CD4-positive, alpha-beta T cell treated with Interleukin-15 for 4 hours (primary cell): Measurements from ENCODE around the gene IRF6.
A peak's percentile ranks its signal among the peaks of the same experiment; 100 is the strongest.

ENCODE experiments used
- DNase-seq: peaks from one replicate; pipeline ENCODE4 v3.0.0-alpha.2; 2020; ENCODE audit warnings: low spot score

IRF6 gene

GRCh38 chr1:209805875-209806760 lies at the start of gene IRF6:
TSS of gene IRF6 (minus strand) at chr1:209806142. CDS start at chr1:209801413, 4,729 bp downstream.
- DNase-seq = peak; percentile 76

- DNase-seq = no peak
Observed at GRCh38 chr1:209855623-209856022, 49.7 kb upstream of the IRF6 start.

- DNase-seq = no peak
Observed at GRCh38 chr1:209855006-209855405, 49.1 kb upstream of the IRF6 start.

GRCh38 chr1:209854196-209854595 lies 48.3 kb upstream of the IRF6 start:
- DNase-seq = no peak

- no peak for DNase-seq
Observed at GRCh38 chr1:209853676-209854075, 47.7 kb upstream of the IRF6 start.

GRCh38 chr1:209850342-209850979 lies 44.5 kb upstream of the IRF6 start:
- no peak for DNase-seq

GRCh38 chr1:209849388-209849787 lies 43.4 kb upstream of the IRF6 start:
- DNase-seq = no peak

- no peak for DNase-seq
Observed at GRCh38 chr1:209845408-209845725, 39.4 kb upstream of the IRF6 start.

GRCh38 chr1:209844695-209845407 lies 38.9 kb upstream of the IRF6 start:
- no peak for DNase-seq

- no peak for DNase-seq
Observed at GRCh38 chr1:209840611-209841010, 34.7 kb upstream of the IRF6 start.

- DNase-seq = no peak
Observed at GRCh38 chr1:209839875-209840546, 34.1 kb upstream of the IRF6 start.

GRCh38 chr1:209838537-209838936 lies 32.6 kb upstream of the IRF6 start:
- DNase-seq = no peak

GRCh38 chr1:209837671-209838070 lies 31.7 kb upstream of the IRF6 start:
- DNase-seq = no peak

GRCh38 chr1:209835782-209836298 lies 29.9 kb upstream of the IRF6 start:
- DNase-seq = no peak

GRCh38 chr1:209831615-209832014 lies 25.7 kb upstream of the IRF6 start:
- no peak for DNase-seq

GRCh38 chr1:209830722-209831121 lies 24.8 kb upstream of the IRF6 start:
- DNase-seq = no peak

- DNase-seq = no peak
Observed at GRCh38 chr1:209829716-209830115, 23.8 kb upstream of the IRF6 start.

GRCh38 chr1:209827384-209828262 lies 21.7 kb upstream of the IRF6 start, which contains the start of gene UTP25:
TSS of gene UTP25 (plus strand) at chr1:209827972. CDS start at chr1:209828064, 92 bp downstream.
- DNase-seq = peak; percentile 94

GRCh38 chr1:209825591-209826434 lies 19.9 kb upstream of the IRF6 start:
- no peak for DNase-seq
